Measurements from ENCODE around the gene ASCC1. TPM values are rescaled to one million over a fixed set of nuclear protein-coding genes. Genes with fewer than 3 reads are reported as not detected.
"Not testable (repeated sequence)": the region's sequence is repeated elsewhere in the genome, so short reads cannot be mapped to it uniquely, and the experiment has no call there.

ASCC1 gene
- total RNA-seq, 2 experiments from 2014 or later: 50.9 to 52.5 TPM

DNA sequence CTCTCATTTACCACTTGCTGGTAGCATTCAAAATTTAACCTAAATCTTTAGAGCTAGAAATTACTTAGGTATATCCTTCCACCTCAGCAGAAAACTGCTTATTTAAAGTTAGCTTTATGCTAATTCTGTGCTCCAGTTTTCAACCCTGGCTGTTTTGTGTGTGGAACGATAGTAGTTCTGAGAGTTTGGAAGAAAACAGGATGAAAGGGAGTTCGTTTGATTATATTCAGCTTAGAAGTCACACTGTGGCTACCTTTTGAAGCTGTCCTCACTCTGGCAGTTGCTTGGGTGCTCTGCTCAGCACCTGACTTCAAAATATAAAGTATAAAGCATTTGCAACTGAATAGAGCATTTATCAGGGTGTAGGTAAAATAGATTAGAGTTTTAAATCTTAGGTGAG is 2.6 kb upstream of the ASCC1 start:
- no peak for DNase-seq
- peaks cover 60% of the 10 kb centered on the region for H3K4me1 Mint-ChIP-seq (ENCODE audit: low read depth)
- ChIA-PET POLR2A (interaction anchor here (0.8 to 4.9 kb wide), 8 partner anchors 42 to 130 kb away, joined by 3 to 31 read pairs (median 5); partner anchors contain the start of genes DDIT4 and SPOCK2), CTCF (interaction anchor here (0.6 to 1.9 kb wide), 13 partner anchors 42 to 170 kb away, joined by 3 to 10 read pairs (median 4); partner anchors contain the start of gene DDIT4)
- intact Hi-C loops (cut with micrococcal nuclease): loop anchor here (1.0 to 2.0 kb wide), 5 partner anchors 30 to 116 kb away; no protein-coding TSS in a partner anchor
- H3K9me3 Mint-ChIP-seq: no peaks in the 10 kb centered on the region
- H3K36me3 Mint-ChIP-seq: peaks cover 28% of the 10 kb centered on the region
- H3K4me3 Mint-ChIP-seq: peak overlapping the region; percentile 65
- peak overlapping the region; percentile 90 for H3K27ac Mint-ChIP-seq
- no peaks in the 10 kb centered on the region for H3K27me3 Mint-ChIP-seq

DNA sequence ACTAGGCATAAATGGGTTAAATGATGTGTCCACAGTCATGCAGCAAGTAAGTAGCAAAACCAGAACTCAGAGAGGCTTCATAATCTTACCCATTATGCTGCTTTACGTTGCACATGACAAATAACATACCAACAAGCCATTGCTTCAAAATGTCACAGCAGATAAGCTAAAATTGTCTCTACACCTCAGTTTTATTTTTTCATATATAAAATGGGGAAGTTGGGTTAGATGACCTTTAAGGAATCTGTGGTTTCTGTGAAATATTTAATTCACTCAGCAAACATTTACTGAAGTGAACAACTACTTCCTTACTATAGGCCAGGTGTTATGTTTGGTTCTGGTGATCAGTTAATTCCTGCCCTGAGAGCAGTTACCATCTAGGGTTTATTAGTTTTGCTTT is 2.2 kb upstream of the ASCC1 start:
- Mint-ChIP-seq H3K4me1 (ENCODE audit: low read depth) (peaks cover 56% of the 10 kb centered on the region), H3K36me3 (peaks cover 25% of the 10 kb centered on the region), H3K9me3 (no peaks in the 10 kb centered on the region), H3K4me3 (peak overlapping the region; percentile 65), H3K27me3 (no peaks in the 10 kb centered on the region), H3K27ac (peak overlapping the region; percentile 90)
- ChIA-PET POLR2A (interaction anchor here (0.8 to 4.9 kb wide), 8 partner anchors 43 to 130 kb away, joined by 3 to 31 read pairs (median 5); partner anchors contain the start of genes DDIT4 and SPOCK2), CTCF (interaction anchor here (0.6 to 1.9 kb wide), 13 partner anchors 43 to 170 kb away, joined by 3 to 10 read pairs (median 4); partner anchors contain the start of gene DDIT4)
- intact Hi-C loops (cut with micrococcal nuclease): loop anchor here (1.0 to 2.0 kb wide), 5 partner anchors 30 to 116 kb away; no protein-coding TSS in a partner anchor
- DNase-seq: no peak

DNA sequence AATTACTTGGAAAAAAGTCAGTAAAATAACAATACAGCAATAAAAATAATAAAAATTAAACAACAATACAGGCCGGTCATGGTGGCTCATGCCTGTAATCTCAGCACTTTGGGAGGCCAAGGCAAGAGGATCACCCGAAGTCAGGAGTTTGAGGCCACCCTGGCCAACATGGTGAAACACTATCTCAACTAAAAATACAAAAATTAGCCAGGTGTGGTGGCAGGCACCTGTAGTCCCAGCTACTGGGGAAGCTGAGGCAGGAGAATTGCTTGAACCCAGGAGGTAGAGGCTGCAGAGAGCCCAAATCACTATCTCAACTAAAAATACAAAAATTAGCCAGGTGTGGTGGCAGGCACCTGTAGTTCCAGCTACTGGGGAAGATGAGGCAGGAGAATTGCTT is 4.2 kb downstream of the ASCC1 start:
- H3K27me3 Mint-ChIP-seq; H3K4me3 Mint-ChIP-seq; DNase-seq; POLR2A ChIA-PET; intact Hi-C loops (cut with micrococcal nuclease); H3K27ac Mint-ChIP-seq; H3K9me3 Mint-ChIP-seq: not testable (repeated sequence)
- H3K4me1 Mint-ChIP-seq (ENCODE audit: low read depth): peaks cover 37% of the 10 kb centered on the region
- CTCF ChIA-PET: interaction anchor here (1.0 to 2.1 kb wide), 2 partner anchors 125 to 163 kb away, joined by 3 to 5 read pairs; no protein-coding TSS in a partner anchor
- peaks cover 24% of the 10 kb centered on the region for H3K36me3 Mint-ChIP-seq

DNA sequence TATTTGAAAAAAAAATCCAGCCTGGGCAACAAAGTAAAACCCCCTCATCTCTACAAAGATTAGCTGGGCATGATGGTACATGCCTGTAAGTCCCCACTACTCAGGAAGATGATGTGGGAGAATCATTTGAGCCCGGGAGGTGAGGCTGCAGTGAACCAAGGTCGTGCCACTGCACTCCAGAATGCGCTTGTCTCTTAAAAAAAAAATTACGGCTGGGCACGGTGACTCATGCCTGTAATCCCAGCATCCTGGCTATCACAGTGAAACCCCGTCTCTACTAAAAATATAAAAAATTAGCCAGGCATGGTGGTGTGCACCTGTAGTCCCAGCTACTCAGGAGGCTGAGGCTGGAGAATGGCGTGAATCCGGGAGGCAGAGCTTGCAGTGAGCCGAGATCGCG is 4.7 kb downstream of the ASCC1 start:
- H3K27me3 Mint-ChIP-seq; H3K9me3 Mint-ChIP-seq; DNase-seq; POLR2A ChIA-PET; intact Hi-C loops (cut with micrococcal nuclease); H3K4me3 Mint-ChIP-seq; H3K27ac Mint-ChIP-seq: not testable (repeated sequence)
- CTCF ChIA-PET: interaction anchor here (2.1 kb wide), 1 partner anchor 126 kb away, joined by 5 read pairs; no protein-coding TSS in a partner anchor
- Mint-ChIP-seq H3K36me3 (peaks cover 20% of the 10 kb centered on the region), H3K4me1 (ENCODE audit: low read depth) (peaks cover 35% of the 10 kb centered on the region)

DNA sequence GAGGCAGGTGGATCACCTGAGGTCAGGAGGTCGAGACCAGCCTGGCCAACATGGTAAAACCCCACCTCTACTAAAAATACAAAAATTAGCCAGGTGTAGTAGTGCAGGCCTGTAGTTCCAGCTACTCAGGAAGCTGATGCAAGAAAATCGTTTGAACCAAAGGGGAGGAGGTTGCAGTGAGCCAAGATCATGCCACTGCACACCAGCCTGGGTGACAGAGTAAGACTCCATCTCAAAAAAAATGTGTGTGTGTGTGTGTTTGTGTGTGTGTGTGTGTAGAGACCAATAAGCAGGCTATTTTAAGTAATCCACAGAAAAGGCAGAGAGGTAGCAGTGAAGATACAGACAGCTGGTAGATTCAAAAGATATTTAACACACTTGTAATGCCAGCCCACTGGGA is 7.5 kb downstream of the ASCC1 start:
- peaks cover 21% of the 10 kb centered on the region for H3K4me1 Mint-ChIP-seq (ENCODE audit: low read depth)
- H3K27me3 Mint-ChIP-seq; intact Hi-C loops (cut with micrococcal nuclease); CTCF ChIA-PET; POLR2A ChIA-PET; H3K9me3 Mint-ChIP-seq: not testable (repeated sequence)
- DNase-seq: peak; percentile 29
- peaks cover 25% of the 10 kb centered on the region for H3K36me3 Mint-ChIP-seq
- peak overlapping the region; percentile 81 for H3K27ac Mint-ChIP-seq
- peak overlapping the region; percentile 7 for H3K4me3 Mint-ChIP-seq

DNA sequence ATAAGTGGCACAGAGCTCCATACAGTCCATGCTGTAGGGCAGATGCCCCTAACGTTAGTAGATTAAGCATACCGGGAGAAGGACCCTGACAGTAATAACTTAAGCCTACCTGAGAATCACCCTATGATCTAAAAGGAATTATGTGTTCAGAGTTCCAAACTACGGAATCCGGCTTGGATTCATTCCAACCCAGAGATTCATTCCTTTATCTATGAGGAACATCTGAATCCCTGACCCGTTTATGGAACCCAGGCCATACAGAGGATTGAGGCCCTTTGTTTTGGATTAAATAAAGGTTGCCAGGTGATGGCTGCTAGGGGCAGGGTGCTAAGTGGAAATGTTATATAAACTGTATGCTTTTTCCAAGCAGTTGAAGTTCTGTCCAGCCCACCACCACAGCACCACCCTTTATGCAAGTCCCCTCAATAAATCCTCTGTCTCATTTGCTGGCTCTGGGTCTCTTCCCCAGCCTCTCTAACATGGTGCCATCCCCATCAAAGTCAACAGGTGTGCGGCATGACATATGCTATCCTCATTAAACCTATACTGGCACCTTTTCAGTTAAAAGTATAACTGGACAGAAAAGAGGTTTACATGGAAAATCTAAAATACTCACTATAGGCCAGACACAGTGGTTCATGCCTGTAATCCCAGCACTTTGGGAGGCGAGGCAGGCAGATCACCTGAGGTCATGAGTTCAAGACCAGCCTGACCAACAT is 9.4 kb downstream of the ASCC1 start:
- Mint-ChIP-seq H3K27me3 (no peaks in the 10 kb centered on the region), H3K4me3 (no peak overlapping the region), H3K27ac (peak overlapping the region; percentile 30), H3K9me3 (no peaks in the 10 kb centered on the region), H3K36me3 (peaks cover 29% of the 10 kb centered on the region), H3K4me1 (ENCODE audit: low read depth) (peaks cover 16% of the 10 kb centered on the region)
- ChIA-PET CTCF (no interaction called here), POLR2A (no interaction called here)
- DNase-seq: no peak
- intact Hi-C loops (cut with micrococcal nuclease): no loop called here

DNA sequence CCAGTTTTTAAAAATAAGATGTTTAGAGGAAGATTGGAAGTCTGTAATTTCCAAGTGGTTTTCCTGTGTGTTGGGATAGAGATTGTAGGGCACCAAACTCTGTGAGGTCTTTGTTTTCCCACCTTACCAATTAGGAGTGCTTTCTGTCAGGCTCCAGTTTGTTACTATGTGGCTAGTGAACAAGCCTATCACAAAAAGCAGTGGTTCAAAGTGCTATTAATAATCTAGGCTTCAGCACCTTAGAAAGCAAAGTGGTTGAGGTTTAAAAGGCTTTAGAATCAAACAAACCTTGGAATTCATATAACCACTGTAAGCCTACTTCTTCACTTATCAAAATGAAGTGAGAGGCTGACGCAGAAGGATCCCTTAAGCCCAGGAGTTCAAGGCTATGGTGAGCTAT is 11.4 kb downstream of the ASCC1 start:
- H3K27me3 Mint-ChIP-seq: no peaks in the 10 kb centered on the region
- intact Hi-C loops (cut with micrococcal nuclease): no loop called here
- DNase-seq: no peak
- ChIA-PET CTCF (interaction anchor here (1.3 kb wide), 1 partner anchor 132 kb away, joined by 4 read pairs; no protein-coding TSS in a partner anchor), POLR2A (no interaction called here)
- H3K4me3 Mint-ChIP-seq: no peak overlapping the region
- H3K27ac Mint-ChIP-seq: no peak overlapping the region
- no peaks in the 10 kb centered on the region for H3K9me3 Mint-ChIP-seq
- peaks cover 26% of the 10 kb centered on the region for H3K36me3 Mint-ChIP-seq
- peaks cover 9% of the 10 kb centered on the region for H3K4me1 Mint-ChIP-seq (ENCODE audit: low read depth)

DNA sequence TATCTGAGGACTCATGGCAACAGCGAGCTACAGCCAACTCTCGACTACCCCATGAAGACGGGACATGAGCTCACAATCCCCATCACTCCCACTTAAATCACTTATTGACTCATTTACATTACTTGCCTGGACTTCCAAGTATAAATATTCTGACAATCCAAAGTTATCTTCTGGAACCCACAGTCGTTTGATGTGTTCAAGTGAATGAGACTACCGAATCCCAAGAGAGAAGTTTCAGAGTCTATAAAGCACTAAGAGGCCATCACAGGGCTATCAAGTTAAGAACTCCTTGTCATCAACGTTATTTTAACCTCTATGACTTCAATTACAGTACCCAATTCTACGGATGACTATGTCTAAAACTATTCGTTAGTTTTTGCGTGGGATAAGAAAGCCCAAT is 11.8 kb downstream of the ASCC1 start:
- Mint-ChIP-seq H3K36me3 (peaks cover 28% of the 10 kb centered on the region), H3K4me1 (ENCODE audit: low read depth) (peaks cover 9% of the 10 kb centered on the region), H3K27ac (no peak overlapping the region), H3K9me3 (no peaks in the 10 kb centered on the region), H3K27me3 (no peaks in the 10 kb centered on the region), H3K4me3 (no peak overlapping the region)
- CTCF ChIA-PET: interaction anchor here (1.2 to 1.3 kb wide), 2 partner anchors 17 to 133 kb away, joined by 3 to 4 read pairs; no protein-coding TSS in a partner anchor
- POLR2A ChIA-PET: no interaction called here
- no peak for DNase-seq
- intact Hi-C loops (cut with micrococcal nuclease): no loop called here

DNA sequence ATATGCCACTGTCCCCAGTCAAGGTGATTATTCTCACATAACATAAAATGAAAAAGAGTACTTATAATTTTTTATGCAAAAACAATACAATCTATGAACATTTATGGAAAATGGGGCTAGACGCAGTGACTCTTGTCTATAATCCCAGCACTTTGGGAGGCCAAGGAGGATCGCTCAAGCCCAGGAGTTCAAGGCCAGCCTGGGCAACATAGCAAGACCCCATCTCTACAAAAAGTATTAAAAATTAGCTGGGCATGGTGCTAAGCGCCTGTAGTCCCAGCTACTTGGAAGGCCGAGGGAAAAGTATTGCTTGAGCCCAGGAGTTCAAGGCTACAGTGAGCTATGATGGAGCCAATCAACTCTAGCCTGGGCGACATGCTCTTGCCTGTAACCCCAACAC is 14.8 kb downstream of the ASCC1 start:
- Mint-ChIP-seq H3K36me3 (peaks cover 22% of the 10 kb centered on the region), H3K4me3 (no peak overlapping the region), H3K4me1 (ENCODE audit: low read depth) (no peaks in the 10 kb centered on the region), H3K27ac (no peak overlapping the region), H3K9me3 (no peaks in the 10 kb centered on the region), H3K27me3 (no peaks in the 10 kb centered on the region)
- no peak for DNase-seq
- ChIA-PET CTCF (interaction anchor here (0.6 kb wide), 1 partner anchor 24 kb away, joined by 3 read pairs; no protein-coding TSS in a partner anchor), POLR2A (no interaction called here)
- intact Hi-C loops (cut with micrococcal nuclease): no loop called here

DNA sequence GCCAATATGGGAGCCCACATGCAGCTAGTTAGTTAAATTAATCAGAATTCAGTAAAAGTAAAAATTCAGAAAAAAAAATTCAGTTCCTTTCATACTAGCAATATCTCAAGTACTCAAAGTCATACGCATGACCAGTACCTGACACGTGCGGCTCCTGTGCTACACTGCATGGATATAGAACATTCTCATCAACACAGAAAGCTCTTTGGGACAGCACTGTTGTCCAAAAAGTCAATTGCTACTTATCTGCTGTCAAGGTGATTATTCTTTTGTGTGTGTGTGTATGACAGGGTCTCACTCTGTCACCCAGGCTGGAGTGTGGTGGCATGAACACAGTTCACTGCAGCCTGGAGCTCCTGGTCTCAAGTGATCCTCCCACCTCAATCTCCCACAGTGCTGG is 15.2 kb downstream of the ASCC1 start:
- POLR2A ChIA-PET: no interaction called here
- H3K4me1 Mint-ChIP-seq (ENCODE audit: low read depth): no peaks in the 10 kb centered on the region
- peaks cover 24% of the 10 kb centered on the region for H3K36me3 Mint-ChIP-seq
- no peaks in the 10 kb centered on the region for H3K27me3 Mint-ChIP-seq
- intact Hi-C loops (cut with micrococcal nuclease): no loop called here
- H3K9me3 Mint-ChIP-seq: no peaks in the 10 kb centered on the region
- no peak overlapping the region for H3K27ac Mint-ChIP-seq
- no peak overlapping the region for H3K4me3 Mint-ChIP-seq
- CTCF ChIA-PET: no interaction called here
- DNase-seq: no peak

DNA sequence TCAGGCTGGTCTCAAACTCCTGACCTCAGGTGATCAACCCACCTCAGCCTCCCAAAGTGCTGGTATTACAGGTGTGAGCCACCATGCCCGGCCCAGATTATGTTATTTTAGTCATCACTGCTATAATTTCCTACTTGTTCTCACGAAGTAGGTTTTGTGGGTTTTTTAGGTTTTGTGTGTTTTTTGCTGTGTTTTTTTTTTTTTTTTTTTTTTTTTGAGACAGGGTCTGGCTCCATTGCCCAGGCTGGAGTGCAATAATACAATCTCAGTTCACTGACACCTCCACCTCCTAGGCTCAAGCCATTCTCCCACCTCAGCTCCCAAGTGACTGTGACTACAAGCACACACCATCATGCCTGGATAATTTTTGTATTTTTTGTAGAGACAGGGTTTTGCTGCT is 21.1 kb downstream of the ASCC1 start:
- CTCF ChIA-PET: no interaction called here
- peaks cover 15% of the 10 kb centered on the region for H3K36me3 Mint-ChIP-seq
- H3K4me3 Mint-ChIP-seq: no peak overlapping the region
- no peaks in the 10 kb centered on the region for H3K9me3 Mint-ChIP-seq
- no peak for DNase-seq
- intact Hi-C loops (cut with micrococcal nuclease): no loop called here
- no peak overlapping the region for H3K27ac Mint-ChIP-seq
- H3K4me1 Mint-ChIP-seq (ENCODE audit: low read depth): no peaks in the 10 kb centered on the region
- POLR2A ChIA-PET: no interaction called here
- no peaks in the 10 kb centered on the region for H3K27me3 Mint-ChIP-seq

DNA sequence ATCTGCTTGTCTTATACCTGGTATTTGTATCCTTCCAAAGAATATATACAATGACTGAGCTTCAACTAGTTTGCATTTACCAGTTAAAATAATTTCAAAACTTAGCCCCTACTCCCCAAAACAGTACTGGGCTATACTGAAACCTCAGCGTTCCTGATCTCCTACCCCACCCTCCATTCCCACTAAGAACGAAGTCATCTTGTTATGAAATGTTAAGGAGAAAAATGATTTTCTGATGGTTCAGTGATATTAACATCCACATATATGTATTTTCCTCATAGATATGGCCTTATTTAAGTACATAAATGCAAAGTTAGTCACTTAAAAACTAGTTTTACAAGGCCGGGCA is 29.1 kb downstream of the ASCC1 start:
- Mint-ChIP-seq H3K27ac (no peak overlapping the region), H3K4me3 (no peak overlapping the region), H3K9me3 (peaks cover 11% of the 10 kb centered on the region), H3K36me3 (peaks cover 22% of the 10 kb centered on the region), H3K27me3 (no peaks in the 10 kb centered on the region), H3K4me1 (ENCODE audit: low read depth) (peaks cover 8% of the 10 kb centered on the region)
- CTCF ChIA-PET: interaction anchor here (0.8 to 1.1 kb wide), 2 partner anchors 37 to 86 kb away, joined by 3 to 4 read pairs; no protein-coding TSS in a partner anchor
- intact Hi-C loops (cut with micrococcal nuclease): no loop called here
- POLR2A ChIA-PET: interaction anchor here (0.7 kb wide), 1 partner anchor 25 kb away, joined by 5 read pairs; no protein-coding TSS in a partner anchor
- DNase-seq: no peak
